NCI-H146 treated with DMSO at 0.1 percent for 48 hours (cell line): Measurements from ENCODE around the gene IYD.
"Not testable (repeated sequence)": the region's sequence is repeated elsewhere in the genome, so short reads cannot be mapped to it uniquely, and the experiment has no call there.

ENCODE experiments used
- DNase-seq: peaks from one replicate; lab custom pipeline; 2025; ENCODE audit not compliant: unreplicated experiment; lab: John Stamatoyannopoulos, UW

Gene IYD

DNA sequence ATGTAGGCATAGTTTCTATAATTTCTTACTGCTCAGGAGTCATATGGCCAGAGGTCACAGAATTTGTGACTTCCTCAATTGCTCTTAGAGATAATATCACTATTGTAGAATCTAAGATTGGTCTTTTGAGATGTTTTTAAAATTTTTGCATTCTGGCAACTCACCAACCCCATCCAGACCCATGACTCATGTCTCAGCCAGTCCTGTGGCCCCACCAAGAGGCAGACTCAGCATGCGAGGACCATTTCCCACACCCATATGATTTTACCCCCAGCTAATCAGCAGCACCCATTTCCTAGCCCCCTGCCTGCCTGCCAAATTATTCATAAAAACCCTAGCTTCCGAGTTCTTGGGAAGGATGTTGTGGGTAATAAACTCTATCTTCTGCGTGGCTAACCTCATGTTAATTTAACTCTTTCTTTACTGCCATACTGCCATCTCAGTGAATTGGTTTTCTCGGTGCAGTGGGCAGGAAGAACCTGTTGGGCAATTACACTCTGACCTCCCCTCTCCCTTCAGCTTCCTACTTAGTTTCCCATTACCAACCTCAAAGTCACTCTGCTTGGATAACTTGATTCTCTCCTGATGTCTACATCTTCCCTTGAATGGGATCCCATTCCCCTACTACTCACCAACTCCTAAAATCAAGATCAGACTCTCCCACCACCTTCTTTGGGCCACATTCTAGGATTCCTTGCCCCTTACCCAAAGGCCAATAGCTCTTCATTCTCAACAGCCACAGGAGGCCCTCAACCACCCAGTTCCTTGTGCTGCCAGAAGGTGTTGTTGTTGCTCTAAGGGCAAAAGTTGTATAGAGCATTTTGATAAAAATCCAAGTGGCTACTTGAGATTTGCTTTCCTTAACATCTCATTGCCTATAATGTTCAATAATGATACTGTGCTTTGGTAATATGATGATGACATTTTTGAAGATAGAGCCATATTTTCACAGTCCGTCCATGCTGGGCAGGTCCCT, 16.2 kb upstream of the IYD start:
- no peak for DNase-seq

DNA sequence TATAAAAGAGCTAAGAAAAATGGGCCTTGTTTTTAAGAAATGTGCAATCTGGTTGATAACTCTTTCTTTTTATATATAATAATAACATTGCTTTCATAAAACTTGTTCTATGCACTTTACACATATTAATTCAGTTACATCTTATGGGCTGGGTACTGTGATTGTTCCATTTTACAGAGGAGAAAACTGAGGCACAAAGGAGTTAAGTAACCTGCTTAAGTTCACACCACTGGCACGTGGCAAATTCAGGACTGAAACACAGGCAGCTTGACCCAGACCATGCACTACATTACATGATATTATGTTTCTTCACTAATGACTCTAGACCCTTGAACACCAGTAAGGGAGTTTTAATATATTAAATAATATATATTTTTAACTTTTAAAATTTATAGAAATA, 15.4 kb upstream of the IYD start:
- no peak for DNase-seq

DNA sequence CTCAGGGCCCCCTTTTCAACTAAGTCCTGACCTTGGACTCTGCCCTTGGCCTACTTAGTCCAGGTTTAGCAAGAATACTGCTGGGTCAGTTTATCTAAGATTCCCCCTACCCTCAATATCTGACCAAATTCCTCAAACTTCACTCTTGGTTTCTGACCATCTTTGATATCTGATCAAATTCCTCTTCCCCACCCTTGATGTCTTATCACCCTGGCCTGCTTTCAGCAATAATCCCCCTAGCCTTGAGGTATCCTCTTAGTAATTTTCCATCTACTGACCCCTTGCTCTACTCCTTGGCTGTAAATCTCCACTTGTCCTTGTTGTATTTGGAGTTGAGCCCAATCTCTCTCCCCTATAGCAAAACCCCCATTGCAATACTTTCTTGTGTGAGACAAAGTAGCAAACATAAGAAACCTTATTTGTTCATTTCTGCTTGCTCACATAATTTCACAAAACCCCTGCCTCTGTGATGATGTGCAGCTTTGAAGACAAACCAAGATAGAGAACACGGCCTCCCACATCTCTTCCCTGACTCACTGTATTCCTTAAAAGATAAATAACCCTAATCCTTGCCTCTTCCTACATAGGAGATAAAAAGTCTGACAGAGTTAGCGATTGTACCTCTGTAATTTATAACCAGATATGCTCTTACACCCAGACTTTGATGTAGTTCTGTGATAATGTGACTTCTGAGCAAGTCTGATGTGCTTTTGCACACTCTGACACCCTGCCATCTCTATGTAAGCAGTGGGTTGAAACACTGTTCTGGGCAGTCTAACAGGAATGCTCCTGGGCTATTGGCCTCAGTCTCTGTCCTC, 13.8 kb upstream of the IYD start:
- DNase-seq = no peak

DNA sequence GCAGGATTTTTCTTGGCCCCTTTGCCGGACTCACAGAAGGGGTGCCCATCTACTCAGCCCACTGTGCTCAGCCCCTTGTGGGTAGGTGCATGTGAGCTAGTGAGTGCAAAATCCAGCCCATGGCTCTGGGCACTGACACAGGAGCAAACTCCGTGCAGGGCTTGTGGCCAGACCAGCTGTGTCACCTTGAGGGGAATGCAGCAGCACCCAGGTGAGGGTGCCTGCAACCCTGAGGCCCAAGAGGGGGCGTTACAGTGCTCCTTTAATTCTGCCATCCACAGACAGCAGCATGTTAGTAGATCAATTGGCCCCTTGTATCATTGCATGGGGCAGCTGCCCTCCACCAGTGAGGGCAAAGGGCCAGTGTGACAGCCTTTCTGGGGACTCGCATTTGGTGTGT, 12.9 kb upstream of the IYD start:
- no peak for DNase-seq

DNA sequence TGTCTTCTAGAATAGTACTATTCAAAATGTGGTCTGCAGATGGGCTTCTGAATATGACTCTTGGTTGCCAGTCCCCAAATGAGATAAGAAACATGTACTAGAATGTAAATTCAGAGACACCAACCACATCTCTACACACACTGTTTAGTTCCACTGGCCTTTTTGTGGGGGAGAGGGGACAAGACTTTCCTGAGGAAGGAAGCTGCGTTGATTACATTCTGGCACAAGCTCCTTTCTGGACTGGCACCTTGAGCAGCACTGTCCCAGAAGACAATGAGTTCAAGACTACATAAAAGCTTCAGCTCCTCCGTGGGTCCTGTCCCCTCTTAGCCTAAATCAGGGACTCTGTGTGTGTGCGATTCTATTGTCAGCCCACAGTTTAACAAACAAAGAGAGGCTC, 6.9 kb upstream of the IYD start:
- DNase-seq = no peak

DNA sequence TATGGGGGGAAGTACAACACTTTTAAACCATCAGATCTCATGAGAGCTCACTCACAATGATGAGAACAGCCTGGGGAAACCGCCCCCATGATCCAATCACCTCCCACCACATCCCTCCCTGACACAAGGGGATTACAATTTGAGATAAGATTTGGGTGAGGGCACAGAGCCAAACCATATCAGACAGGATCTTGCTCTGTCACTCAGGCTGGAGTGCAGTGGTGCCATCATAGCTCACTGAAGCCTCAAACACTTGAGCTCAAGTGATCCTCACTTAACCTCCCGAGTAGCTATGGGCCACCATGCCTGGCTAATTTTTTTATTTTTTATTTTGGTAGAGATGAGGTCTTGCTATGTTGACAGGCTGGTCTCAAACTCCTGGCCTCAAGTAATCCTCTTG, 5.1 kb upstream of the IYD start:
- no peak for DNase-seq

DNA sequence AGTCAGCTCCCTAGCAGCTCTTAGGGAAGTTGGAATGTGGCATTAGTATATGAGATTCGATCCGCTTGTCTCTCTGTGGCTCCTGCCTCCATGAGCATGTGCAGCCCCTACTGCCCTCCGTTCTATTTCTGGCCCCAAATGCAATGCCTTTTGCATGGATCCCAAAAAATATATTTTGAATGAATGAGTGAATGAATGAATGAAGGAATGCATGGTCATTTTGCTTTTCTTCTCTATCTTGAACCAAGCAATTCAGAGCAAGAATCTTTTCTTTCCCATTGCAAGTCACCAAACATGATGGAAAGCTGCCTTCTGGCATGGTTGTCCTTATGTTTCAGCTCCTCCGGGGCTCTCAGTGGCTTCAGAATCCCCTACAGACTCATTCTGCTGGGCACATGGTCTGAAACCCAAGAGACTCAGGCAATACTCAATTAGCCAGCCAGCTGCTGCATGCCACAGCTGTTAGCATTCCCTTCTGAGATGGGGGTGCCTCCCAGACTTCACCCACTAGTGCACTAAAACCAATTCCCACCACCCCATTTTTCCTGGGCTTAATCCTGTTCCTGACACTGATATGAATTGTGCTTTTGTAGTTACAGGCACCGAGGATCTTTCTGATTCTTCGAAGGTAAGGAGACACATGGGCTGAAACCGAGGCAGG, 2.6 kb upstream of the IYD start:
- DNase-seq = no peak

DNA sequence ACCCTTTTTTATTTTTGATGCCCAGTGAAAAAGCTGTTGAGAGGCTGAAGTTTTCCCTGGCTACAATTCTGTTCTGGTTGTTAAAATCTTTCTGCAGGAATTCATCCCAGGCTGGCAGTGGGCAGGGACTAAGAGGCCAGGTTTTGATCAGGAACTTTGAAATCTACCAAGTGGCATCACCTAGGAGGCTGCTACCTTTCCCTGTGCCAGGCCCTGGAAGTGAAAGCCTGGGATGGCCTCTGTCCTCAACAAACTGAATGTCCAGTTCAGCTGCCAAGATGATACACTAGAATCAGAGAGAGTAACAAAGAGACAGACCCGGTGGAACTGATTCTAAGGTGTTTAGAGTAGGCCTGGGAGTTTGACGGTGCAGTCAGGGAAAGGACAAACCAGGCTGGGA, 596 bp downstream of the IYD start:
- DNase-seq = no peak

DNA sequence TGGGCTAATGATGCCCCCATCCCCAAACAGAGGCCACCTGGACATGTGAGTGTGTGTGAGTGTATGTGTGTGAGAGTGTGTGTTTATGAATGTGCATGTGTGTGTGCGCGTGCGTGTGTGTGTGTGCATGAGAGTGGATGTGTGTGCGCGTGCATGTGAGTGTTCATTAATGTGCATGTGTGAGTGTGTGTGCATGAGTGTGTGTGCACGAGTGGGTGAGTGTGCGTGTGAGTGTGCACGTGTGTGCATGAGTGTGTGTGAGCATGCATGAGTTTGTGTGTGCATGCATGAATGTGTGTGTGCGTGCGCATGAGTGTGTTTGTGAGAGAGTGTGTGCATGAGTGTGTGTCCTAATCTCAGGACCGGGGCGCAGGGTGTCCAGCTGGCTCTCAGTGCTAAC, 1.3 kb downstream of the IYD start:
- DNase-seq = no peak

DNA sequence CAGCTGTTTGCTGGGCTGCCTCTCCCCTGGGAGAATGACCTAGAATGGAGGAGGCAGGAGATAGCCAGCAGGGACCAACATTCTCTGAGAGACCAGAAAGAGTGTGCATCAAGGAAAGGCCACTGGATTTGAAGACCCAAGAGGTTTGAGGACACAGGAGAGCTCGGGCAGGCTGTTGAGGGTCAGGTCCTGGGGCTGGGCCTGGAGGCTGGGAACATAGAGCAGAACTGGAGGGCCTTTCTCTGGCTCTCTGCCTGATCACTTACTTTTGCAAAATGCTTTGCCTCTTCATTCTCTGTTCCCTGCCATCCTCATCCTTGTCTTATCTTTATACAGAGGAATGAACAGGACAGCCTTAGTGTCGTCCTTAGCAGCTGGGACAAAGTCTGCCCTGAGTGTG, 2.5 kb downstream of the IYD start:
- no peak for DNase-seq

DNA sequence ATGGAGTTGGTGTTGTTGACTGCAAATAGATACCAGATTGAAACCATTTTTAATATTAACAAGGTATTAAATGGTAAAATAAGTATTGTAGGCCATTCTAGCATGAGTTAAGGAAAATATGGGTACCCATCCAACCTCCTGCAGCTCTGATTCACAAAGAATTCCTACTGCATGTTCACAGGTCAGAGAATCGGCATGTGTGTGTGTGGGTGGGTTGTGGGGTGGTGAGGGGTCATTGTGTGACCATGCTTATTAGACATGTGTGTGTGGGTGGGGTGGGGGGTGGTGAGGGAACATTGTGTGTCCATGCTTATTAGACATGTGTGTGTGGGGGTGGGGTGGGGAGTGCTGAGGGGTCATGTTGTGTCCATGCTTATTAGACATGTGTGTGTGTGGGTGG, 3.2 kb downstream of the IYD start:
- no peak for DNase-seq

DNA sequence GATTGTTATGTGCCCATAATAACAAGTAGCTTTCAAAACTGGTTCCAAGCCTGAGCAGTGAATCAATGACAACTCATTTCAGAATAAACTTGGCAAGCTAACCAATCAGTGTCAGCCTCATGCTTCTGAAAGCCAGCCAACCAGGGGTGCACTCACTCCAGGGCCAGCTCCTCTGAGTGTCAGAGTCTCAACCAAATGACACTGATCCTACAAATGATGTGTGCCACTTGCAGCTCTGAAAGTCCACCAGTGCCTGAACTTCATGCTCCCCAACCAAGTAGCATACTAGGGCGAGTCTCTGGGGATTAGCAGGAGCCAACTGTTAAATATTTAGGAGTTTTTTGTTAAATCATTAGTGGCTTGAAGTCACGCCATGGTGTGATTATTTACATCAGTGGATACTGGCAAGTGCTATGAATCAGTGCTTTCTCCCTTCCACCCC, 4.5 kb downstream of the IYD start:
- DNase-seq = no peak

DNA sequence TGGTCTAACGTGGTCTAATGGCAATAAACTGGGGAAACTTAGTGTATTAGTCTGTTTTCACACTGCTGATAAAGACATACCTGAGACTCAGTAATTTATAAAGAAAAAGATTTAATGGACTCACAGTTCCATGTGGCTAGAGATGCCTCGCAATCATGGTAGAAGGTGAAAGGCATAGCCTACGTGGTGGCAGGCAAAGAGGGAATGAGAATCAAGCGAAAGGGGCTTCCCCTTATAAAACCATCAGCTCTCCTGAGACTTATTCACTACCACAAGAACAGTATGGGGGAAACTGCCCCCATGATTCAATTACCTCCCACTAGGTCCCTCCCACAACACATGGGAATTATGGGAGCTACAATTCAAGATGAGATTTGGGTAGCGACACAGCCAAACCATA, 5.5 kb downstream of the IYD start:
- not testable (repeated sequence) for DNase-seq

DNA sequence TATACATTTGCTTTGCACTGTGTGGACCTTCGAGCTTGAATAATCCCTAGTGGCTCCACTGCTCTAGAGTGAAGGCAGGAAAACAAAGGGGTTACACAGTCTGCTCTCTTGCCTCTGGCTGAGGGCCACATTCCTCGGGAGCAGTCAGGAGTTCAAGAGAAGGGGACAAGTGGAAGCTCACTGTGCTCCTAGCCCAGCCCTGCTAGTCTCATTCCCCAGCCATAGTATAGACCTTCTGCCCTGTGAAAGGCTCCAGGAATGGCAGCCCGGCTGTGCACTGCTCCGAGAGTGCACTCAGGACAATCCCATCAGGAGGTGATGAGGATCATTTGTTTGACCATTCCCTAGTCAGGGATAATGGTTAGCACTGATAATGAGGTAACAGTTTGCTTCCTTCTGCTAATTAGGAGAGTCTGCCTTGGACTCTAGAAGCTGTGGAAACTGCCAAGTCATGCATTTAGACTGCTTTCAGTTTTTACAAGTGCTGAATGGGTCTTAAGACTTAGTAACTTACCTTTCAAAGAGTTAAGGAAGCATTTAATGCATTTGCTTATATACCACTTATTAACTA, 8.5 kb downstream of the IYD start:
- no peak for DNase-seq

DNA sequence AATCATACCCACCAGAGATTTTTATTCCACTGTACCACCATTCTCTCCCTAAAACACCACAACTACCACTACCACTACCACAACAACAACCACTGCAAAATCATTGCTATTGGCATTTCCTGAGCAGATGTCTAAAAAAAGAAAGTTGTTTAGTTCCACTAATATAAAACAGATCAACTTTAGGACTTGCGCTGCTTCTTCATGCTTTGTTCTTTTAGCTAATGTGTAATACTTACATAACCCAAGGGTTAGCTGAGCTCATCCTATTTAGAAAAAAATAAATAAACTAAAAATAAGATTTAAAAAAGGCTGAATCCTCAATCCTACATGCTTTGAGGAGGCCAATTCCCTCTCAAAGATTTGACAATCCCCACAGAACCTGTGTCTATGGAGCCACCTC, 11.4 kb downstream of the IYD start:
- no peak for DNase-seq

DNA sequence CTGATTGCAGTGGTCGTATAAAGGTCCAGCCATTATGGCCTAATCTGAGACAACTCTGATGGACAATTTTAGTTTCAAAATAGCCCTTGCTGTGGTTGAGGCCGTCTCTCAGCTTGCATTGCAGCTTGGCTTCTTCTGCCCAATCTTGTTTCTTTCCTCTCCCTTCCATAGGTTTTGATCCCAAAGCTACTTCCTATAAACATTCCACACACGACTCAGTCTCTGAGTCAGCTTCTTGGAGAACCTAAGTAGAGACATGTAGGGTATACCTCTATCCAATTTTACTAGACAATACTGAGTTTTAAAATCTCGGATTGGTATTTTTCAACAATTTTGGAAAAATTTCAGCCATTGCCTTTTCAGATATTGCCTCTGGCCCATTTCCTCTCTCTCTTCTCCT, 13.4 kb downstream of the IYD start:
- DNase-seq = no peak

DNA sequence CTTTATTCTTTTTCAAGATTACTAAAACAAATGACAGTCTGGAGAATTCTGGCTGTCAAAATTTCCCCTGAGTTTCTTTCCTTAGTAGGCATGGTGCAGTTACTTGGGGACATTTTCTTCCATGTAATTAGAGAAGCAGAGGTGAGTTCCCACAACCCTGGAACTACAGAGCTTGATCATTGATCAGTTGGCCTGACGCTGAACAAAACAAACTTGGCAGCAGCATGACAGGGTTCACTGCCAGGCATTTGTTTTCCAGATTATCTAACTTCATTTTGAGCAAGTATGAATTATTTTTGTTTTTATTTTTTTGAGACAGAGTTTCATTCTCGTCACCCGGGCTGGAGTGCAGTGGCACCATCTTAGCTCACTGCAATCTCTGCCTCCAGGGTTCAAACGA, 22.6 kb downstream of the IYD start:
- DNase-seq = no peak

DNA sequence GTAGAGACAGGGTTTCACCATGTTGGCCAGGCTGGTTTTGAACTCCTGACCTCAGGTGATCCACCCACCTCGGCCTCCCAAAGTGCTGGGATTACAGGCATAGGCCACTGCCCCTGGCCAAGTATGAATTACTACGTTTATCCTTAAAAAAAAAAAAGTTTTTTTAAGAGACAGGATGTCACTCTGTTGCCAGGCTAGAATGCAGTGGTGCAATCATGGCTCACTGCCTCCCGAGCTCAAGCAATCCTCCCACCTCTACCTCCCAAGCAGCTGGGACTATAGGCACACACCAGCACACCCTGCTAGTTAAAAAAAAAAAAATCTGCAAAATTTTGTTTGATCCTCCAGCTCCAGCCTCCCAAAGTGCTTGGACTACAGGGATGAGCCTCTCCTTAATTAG, 23.1 kb downstream of the IYD start:
- no peak for DNase-seq

DNA sequence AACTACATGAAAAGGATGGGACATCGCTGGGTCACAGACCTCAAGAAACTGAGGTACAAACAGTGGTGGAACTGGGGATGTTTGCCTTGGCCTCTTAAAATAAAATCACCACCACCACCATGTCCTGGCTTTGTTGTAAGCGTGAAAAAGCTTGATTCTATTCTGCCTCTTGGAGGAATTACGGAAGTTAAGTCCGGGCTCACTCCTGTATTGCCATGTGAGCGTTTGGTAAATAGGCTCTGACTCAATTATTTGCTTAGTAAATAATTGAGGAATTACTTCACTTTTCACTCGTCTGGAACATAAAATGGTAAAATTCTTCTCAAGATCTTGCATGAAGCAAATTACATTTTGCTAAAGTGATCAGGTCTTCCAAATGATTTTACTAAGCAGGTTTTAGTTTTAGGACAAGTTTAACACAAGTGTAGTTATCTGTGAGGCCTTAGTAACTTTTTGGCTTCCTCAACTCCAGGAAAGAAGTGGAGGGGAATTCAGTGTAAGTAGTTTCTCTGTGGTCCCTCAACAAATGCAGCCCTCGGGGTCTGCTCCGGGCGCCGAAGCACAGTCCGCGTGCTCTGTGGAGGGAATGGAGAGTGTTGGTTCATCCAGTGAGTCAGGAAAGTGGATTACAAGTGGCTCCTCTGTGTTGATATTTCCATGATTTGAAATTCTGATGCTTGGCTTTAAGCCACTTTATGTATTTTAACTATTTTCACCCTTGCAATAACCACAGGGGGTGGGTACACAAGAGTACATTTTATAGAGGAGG, 23.8 kb downstream of the IYD start:
- DNase-seq = no peak

DNA sequence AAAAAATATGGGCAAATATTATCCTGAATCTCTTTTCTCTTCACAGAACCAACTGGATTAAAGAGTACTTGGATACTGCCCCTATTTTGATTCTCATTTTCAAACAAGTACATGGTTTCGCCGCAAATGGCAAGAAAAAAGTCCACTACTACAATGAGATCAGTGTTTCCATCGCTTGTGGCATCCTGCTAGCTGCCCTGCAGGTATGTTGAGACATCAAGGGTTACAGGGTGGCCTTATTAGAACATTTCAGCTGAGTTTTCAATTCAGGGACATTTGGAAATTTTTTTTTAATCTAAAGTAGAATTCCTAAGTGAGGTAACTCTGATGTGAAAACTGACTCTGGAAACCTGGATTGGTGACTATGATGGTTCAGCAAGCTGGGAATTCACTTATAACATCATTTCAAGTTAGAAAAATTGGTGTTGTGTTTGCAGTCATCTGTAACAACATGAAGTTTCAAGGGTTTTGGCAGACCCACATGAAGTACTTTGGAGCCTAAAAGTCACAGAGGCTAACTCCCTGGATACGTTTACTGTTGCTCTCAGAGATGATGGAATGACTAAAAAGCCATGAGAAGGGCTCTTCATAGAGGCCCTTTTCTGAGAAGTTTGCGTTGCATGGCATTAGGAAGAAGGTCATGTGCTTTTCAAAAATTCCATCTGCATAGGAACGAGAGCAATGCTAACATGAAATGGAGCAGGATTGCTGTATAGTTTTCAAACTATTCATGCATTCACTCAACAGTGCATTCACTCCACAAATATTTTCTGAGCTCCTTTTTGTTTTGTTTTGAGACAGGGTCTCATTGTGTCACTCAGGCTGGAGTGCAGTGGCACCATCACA, 25.5 kb downstream of the IYD start:
- no peak for DNase-seq
